B cell (primary cell): ENCODE measurements around the gene AANAT. TPM values are rescaled to one million over a fixed set of nuclear protein-coding genes. Genes with fewer than 3 reads are reported as not detected.
A peak's percentile ranks its signal among the peaks of the same experiment; 100 is the strongest.

Source experiments
- ATAC-seq: fragments of 200-7000 bp; cut with Tn5 transposase; one replicate; pipeline ENCODE4 v1.10.0; 2021; ENCODE audit warnings: low read depth, mild to moderate bottlenecking, moderate number of reproducible peaks, moderate library complexity
- CTCF ChIA-PET: fragments of 350-600 bp; sonication (Branson Sonifier 250); formaldehyde crosslinking; loops from one replicate; lab custom pipeline; 2021; ENCODE audit warnings: antibody characterized with exemption, inconsistent platforms; lab: Charles Lee
- POLR2A ChIA-PET: fragments of 350-600 bp; sonication (Branson Sonifier 250); formaldehyde crosslinking; loops from one replicate; lab custom pipeline; 2021; ENCODE audit warnings: antibody characterized with exemption; lab: Charles Lee
- DNase-seq: peaks from one replicate; pipeline ENCODE4 v3.0.0; 2013
- H2AFZ ChIP-seq: 2 replicates; pipeline ENCODE4 v1.6.1; 2012; ENCODE audit warnings: mild to moderate bottlenecking, low read depth, low read length; ENCODE audit not compliant: insufficient read depth, poor library complexity, severe bottlenecking
- H3K27ac ChIP-seq, 2 donors: 1 replicate in 1 of 2; 2 replicates in 1 of 2; pipeline ENCODE4 v1.5.1; 2012 to 2013; ENCODE audit warnings: low read length in 2 of 2, mild to moderate bottlenecking in 2 of 2, moderate library complexity in 1 of 2
- H3K27me3 ChIP-seq, 4 experiments: fragments of 200-600 bp in 1 of 4; sonication (generic) in 1 of 4; replicated peaks in 1 of 4; 1 replicate in 2 of 4; 2 replicates in 2 of 4; pipeline versions ENCODE4 v1.6.1 to v1.7.0; 2013 to 2016; ENCODE audit warnings: low read length in 3 of 4, mild to moderate bottlenecking in 2 of 4, mixed read lengths in 1 of 4, moderate library complexity in 1 of 4; ENCODE audit not compliant: insufficient read depth in 4 of 4, control insufficient read depth in 3 of 4; ENCODE audit errors: control extremely low read depth in 1 of 4
- H3K36me3 ChIP-seq, 2 experiments: replicated peaks in 1 of 2; 1 replicate in 1 of 2; 2 replicates in 1 of 2; pipeline versions ENCODE4 v1.6.1 to v1.7.1; 2013; ENCODE audit warnings: low read length in 1 of 2; ENCODE audit not compliant: insufficient read depth in 2 of 2, control insufficient read depth in 1 of 2; ENCODE audit errors: control extremely low read depth in 1 of 2, extremely low read depth in 1 of 2
- H3K4me1 ChIP-seq, 2 donors: fragments of 200-600 bp in 1 of 2; sonication (generic) in 1 of 2; 1 replicate in 1 of 2; 2 replicates in 1 of 2; pipeline versions ENCODE4 v1.5.1 to v1.6.1; 2013 to 2017; ENCODE audit warnings: low read length in 2 of 2; ENCODE audit not compliant: control insufficient read depth in 2 of 2, insufficient read depth in 2 of 2
- H3K4me2 ChIP-seq: replicated peaks from 2 replicates; pipeline ENCODE3; 2012; ENCODE audit warnings: mild to moderate bottlenecking, low read depth, low read length; ENCODE audit not compliant: poor library complexity, severe bottlenecking
- H3K4me3 ChIP-seq, 5 experiments: fragments of 200-600 bp in 1 of 5; sonication (generic) in 1 of 5; 1 replicate in 3 of 5; 2 replicates in 2 of 5; pipeline versions ENCODE4 v1.5.1 to v1.7.0; 2011 to 2016; ENCODE audit warnings: low read length in 4 of 5, mild to moderate bottlenecking in 4 of 5, low read depth in 2 of 5, control low read depth in 1 of 5, moderate library complexity in 1 of 5; ENCODE audit not compliant: insufficient read depth in 1 of 5; ENCODE audit errors: control extremely low read depth in 1 of 5, extremely low read depth in 1 of 5
- H3K79me2 ChIP-seq: fragments of 200-600 bp; sonication (generic); one replicate; pipeline ENCODE4 v1.6.0; 2016; ENCODE audit warnings: low read length; ENCODE audit not compliant: control insufficient read depth, insufficient read depth
- H3K9ac ChIP-seq: fragments of 200-600 bp; sonication (generic); 2 replicates; pipeline ENCODE4 v1.6.1; 2017; ENCODE audit warnings: mild to moderate bottlenecking, low read length, moderate library complexity
- H3K9me3 ChIP-seq, 3 donors: one replicate each; pipeline versions ENCODE4 v1.6.1 to v1.7.1; 2013; ENCODE audit warnings: low read length in 2 of 3; ENCODE audit not compliant: control insufficient read depth in 2 of 3, insufficient read depth in 1 of 3; ENCODE audit errors: control extremely low read depth in 1 of 3
- H4K20me1 ChIP-seq: 2 replicates; pipeline ENCODE4 v1.6.0; 2012; ENCODE audit warnings: mild to moderate bottlenecking, low read length; ENCODE audit not compliant: insufficient read depth, control insufficient read depth, poor library complexity, severe bottlenecking
- H3K27ac Mint-ChIP-seq: one replicate; pipeline ENCODE4 v1.8.0; 2021; ENCODE audit warnings: mixed read lengths
- H3K27me3 Mint-ChIP-seq: one replicate; pipeline ENCODE4 v1.8.0; 2021; ENCODE audit warnings: mixed read lengths
- H3K4me1 Mint-ChIP-seq: one replicate; pipeline ENCODE4 v1.8.0; 2021; ENCODE audit warnings: mixed read lengths
- H3K4me3 Mint-ChIP-seq: one replicate; pipeline ENCODE4 v1.8.0; 2021; ENCODE audit warnings: mixed read lengths
- H3K9me3 Mint-ChIP-seq: one replicate; pipeline ENCODE4 v1.8.0; 2022; ENCODE audit warnings: mixed read lengths; ENCODE audit not compliant: insufficient read depth
- EZH2 ChIP-seq: IDR thresholded peaks from 2 replicates; pipeline ENCODE4 v1.6.1; 2012; ENCODE audit warnings: borderline replicate concordance, low read depth, mild to moderate bottlenecking, moderate library complexity, low read length; ENCODE audit not compliant: insufficient read depth, poor library complexity, severe bottlenecking
- WGBS: methylation state at CpG from one replicate; pipeline ENCODE4 v1.1.5; 2013; ENCODE audit warnings: missing lambda C conversion rate; ENCODE audit not compliant: insufficient coverage; 5-methylcytosine and 5-hydroxymethylcytosine counted together
- intact Hi-C: fragments of 100-400 bp; cut with micrococcal nuclease; formaldehyde crosslinking; loops from one replicate; pipeline ENCODE4 v1.10.0; 2022
- polyA plus RNA-seq: library from polyadenylated mRNA; depleted of rRNA; stranded (reverse); fragments of >200 nt; gene quantifications from 2 replicates; pipeline ENCODE4 v1.2.3, GENCODE V29; 2012
- total RNA-seq, 2 donors: library from RNA; stranded (reverse); fragments of 120-200 nt in 1 of 2; gene quantifications; 1 replicate in 1 of 2; 2 replicates in 1 of 2; pipeline versions ENCODE4 v1.2.3 to v1.2.4, GENCODE V29; 2013 to 2022
- TF ChIP-seq, protein P1 (sequence below): fragments of 200-600 bp; IDR thresholded peaks from one replicate; pipeline ENCODE4 v1.8.0; 2022; ENCODE audit warnings: antibody characterized with exemption, mild to moderate bottlenecking

AANAT gene
- total and polyA plus RNA-seq, 2 donors (not counting 1 experiment from before 2014, with no cell fraction given), result 0.42 to 0.94 TPM

DNA sequence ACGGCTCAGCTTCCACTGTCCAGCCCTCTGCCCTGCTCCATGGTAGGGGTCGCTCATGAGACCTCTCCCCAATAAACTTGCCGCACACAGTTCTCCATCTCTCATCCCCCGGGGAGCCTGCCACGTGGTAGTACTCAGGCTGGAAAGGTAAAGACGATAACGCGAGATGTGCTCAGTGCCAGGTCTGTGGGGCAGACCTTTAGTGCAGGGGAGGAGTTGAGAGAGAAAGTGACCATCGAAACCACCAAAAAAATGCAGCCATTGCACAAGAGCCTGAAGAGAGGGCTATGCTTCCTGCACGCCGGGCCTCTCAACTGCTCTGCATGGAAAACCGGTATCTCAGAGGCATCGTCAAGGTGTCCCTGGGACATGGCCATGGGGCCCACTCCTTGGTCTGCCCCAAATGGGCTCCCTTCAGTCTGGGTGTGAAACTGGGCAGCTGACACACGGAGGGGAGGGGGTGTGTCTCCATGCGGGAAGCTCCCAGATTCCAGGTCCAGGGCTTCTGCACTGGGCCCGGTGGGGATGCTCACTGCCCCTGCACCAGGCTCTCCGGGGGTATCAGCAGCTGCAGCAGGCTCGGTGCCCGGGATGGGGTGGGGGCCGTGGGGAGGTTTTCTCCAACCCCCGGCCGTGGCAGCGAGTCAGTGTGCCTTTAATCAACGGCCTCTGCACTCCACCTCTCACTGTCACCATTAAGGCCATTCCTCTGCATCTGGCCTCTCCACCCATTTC is 4.7 kb upstream of the AANAT start:
- H3K27me3 ChIP-seq, result peaks cover 0 to 3% (median 0%) of the 10 kb centered on the region in 4 experiments
- no peak overlapping the region for H3K27ac ChIP-seq
- no peak overlapping the region for H2AFZ ChIP-seq
- Mint-ChIP-seq H3K27ac (no peak overlapping the region), H3K4me3 (no peak overlapping the region), H3K4me1 (peaks cover 16% of the 10 kb centered on the region), H3K27me3 (no peaks in the 10 kb centered on the region), H3K9me3 (no peaks in the 10 kb centered on the region)
- intact Hi-C loops, result no loop called here
- no peak overlapping the region for H3K9ac ChIP-seq
- DNase-seq (no peak), ATAC-seq (no peak)
- WGBS, result 98% methylated on average over 11 of the region's 24 CpGs
- CTCF ChIA-PET, result interaction anchor here (1.0 to 16.1 kb wide), 7 partner anchors 9 to 159 kb away, joined by 3 to 442 read pairs (median 3); partner anchors contain the start of gene RHBDF2
- H3K9me3 ChIP-seq, result no peaks in the 10 kb centered on the region
- peaks cover 12% of the 10 kb centered on the region for H3K79me2 ChIP-seq
- H3K36me3 ChIP-seq, result no peaks in the 10 kb centered on the region
- H3K4me1 ChIP-seq, result peaks cover 12 to 21% of the 10 kb centered on the region in 2 donors
- POLR2A ChIA-PET, result interaction anchor here (0.6 to 1.1 kb wide), 4 partner anchors 9 to 52 kb away, joined by 3 to 6 read pairs (median 4); no protein-coding TSS in a partner anchor
- no peak overlapping the region for H3K4me2 ChIP-seq
- no peaks in the 10 kb centered on the region for H4K20me1 ChIP-seq
- TF ChIP-seq, protein P1, sequence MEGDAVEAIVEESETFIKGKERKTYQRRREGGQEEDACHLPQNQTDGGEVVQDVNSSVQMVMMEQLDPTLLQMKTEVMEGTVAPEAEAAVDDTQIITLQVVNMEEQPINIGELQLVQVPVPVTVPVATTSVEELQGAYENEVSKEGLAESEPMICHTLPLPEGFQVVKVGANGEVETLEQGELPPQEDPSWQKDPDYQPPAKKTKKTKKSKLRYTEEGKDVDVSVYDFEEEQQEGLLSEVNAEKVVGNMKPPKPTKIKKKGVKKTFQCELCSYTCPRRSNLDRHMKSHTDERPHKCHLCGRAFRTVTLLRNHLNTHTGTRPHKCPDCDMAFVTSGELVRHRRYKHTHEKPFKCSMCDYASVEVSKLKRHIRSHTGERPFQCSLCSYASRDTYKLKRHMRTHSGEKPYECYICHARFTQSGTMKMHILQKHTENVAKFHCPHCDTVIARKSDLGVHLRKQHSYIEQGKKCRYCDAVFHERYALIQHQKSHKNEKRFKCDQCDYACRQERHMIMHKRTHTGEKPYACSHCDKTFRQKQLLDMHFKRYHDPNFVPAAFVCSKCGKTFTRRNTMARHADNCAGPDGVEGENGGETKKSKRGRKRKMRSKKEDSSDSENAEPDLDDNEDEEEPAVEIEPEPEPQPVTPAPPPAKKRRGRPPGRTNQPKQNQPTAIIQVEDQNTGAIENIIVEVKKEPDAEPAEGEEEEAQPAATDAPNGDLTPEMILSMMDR, result no peak
- no peak for TF ChIP-seq EZH2
- H3K4me3 ChIP-seq, result no peak overlapping the region

DNA sequence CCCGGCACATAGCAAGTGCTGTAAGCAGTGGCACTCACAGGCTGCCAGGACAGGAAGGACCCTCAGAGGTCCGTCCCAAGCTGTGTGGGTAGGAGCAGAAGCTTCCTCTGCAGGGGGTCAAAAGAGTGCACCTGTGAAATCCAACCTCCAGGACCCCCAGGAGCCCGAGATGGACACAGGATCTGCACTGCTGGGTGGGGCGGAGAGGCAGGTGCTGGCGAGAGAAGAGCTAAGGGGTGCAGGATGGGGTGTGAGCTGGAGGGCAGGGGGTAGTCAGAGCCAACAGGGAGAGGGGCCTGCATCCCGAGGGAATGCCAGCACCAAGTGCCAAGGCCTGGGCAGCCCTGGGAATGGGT is 650 bp upstream of the AANAT start:
- Histone ChIP-seq H3K36me3 (peaks cover 0 to 31% of the 10 kb centered on the region in 2 experiments), H3K79me2 (peaks cover 8% of the 10 kb centered on the region), H2AFZ (no peak overlapping the region), H3K4me1 (peaks cover 12 to 36% of the 10 kb centered on the region in 2 donors), H3K27me3 (no peaks in the 10 kb centered on the region), H3K4me2 (peak overlapping the region; percentile 60), H3K9me3 (no peaks in the 10 kb centered on the region), H3K4me3 (no peak overlapping the region), H3K9ac (no peak overlapping the region), H3K27ac (no peak overlapping the region), H4K20me1 (peaks cover 13% of the 10 kb centered on the region)
- H3K27ac Mint-ChIP-seq, result peak overlapping the region; percentile 67
- ChIA-PET POLR2A (interaction anchor here (0.9 to 2.6 kb wide), 11 partner anchors 10 to 39 kb away, joined by 3 to 22 read pairs (median 6); partner anchors contain the start of gene RHBDF2), CTCF (interaction anchor here (0.7 to 16.1 kb wide), 23 partner anchors 8 to 163 kb away, joined by 3 to 442 read pairs (median 5); partner anchors contain the start of genes RHBDF2 and UBE2O)
- 87% methylated on average over 6 of the region's 6 CpGs for WGBS
- TF ChIP-seq, protein P1, result no peak
- TF ChIP-seq EZH2, result no peak
- H3K9me3 Mint-ChIP-seq, result no peaks in the 10 kb centered on the region
- intact Hi-C loops, result loop anchor here (1.0 to 5.0 kb wide), 4 partner anchors 16 to 81 kb away; no protein-coding TSS in a partner anchor
- H3K4me1 Mint-ChIP-seq, result peaks cover 34% of the 10 kb centered on the region
- ATAC-seq (no peak), DNase-seq (no peak)
- no peak overlapping the region for H3K4me3 Mint-ChIP-seq
- no peaks in the 10 kb centered on the region for H3K27me3 Mint-ChIP-seq
